H1 (cell line): Measurements from ENCODE around the gene LNPEP. TPM values are rescaled to one million over a fixed set of nuclear protein-coding genes. Genes with fewer than 3 reads are reported as not detected.

ENCODE experiments used
- BACH1 ChIP-seq: IDR thresholded peaks from 2 replicates; pipeline ENCODE4 v1.6.1; 2012; ENCODE audit warnings: low read length, improper control_type of control experiment
- CTCF ChIP-seq, 3 experiments: IDR thresholded peaks; 1 replicate in 2 of 3; 2 replicates in 1 of 3; pipeline versions ENCODE4 v1.5.1 to v1.6.1; 2011; ENCODE audit warnings: low read length in 3 of 3, mild to moderate bottlenecking in 3 of 3, inconsistent platforms in 2 of 3, low read depth in 1 of 3, moderate library complexity in 1 of 3; ENCODE audit not compliant: insufficient read depth in 1 of 3; ENCODE audit errors: control extremely low read depth in 1 of 3
- PHF8 ChIP-seq: fragments of 200-600 bp; sonication (generic); conservative IDR thresholded peaks from 2 replicates; pipeline ENCODE4 v1.7.1; 2012; ENCODE audit warnings: low read depth, mild to moderate bottlenecking, inconsistent platforms, low read length, moderate library complexity
- POU5F1 ChIP-seq: IDR thresholded peaks from 2 replicates; pipeline ENCODE4 v1.6.1; 2011; ENCODE audit warnings: low read depth, mild to moderate bottlenecking, low read length, moderate library complexity
- RBBP5 ChIP-seq: IDR thresholded peaks from 2 replicates; pipeline ENCODE4 v1.7.1; 2012; ENCODE audit warnings: low read depth, mild to moderate bottlenecking, inconsistent platforms, low read length, moderate library complexity, borderline replicate concordance
- SIX5 ChIP-seq: IDR thresholded peaks from 2 replicates; pipeline ENCODE4 v1.6.1; 2011; ENCODE audit warnings: mild to moderate bottlenecking, low read depth, low read length
- USF2 ChIP-seq: IDR thresholded peaks from 2 replicates; pipeline ENCODE4 v1.6.1; 2011; ENCODE audit warnings: low read length, improper control_type of control experiment
- YY1 ChIP-seq: IDR thresholded peaks from 2 replicates; pipeline ENCODE4 v1.6.1; 2011; ENCODE audit warnings: low read depth, mild to moderate bottlenecking, low read length
- ZNF274 ChIP-seq: IDR thresholded peaks from 2 replicates; pipeline ENCODE4 v1.7.0; 2012; ENCODE audit warnings: low read length, borderline replicate concordance; ENCODE audit errors: extremely low read depth
- polyA plus RNA-seq, 7 experiments: library from polyadenylated mRNA; depleted of rRNA in 3 of 7; stranded (reverse) in 5 of 7; unstranded in 2 of 7; fragments of >200 nt in 5 of 7; fragments of 200-250 nt in 2 of 7; gene quantifications; 1 replicate in 5 of 7; 2 replicates in 1 of 7; 4 replicates in 1 of 7; pipeline versions ENCODE4 v1.2.1 to v1.2.3, GENCODE V29; 2011 to 2013; ENCODE audit warnings: missing spikeins in 2 of 7, mixed read lengths in 2 of 7
- small RNA-seq: library from polyadenylated mRNA; stranded (forward); fragments of <200 nt; extraction: miRNeasy Mini kit (QIAGEN cat#:217004); gene quantifications from one replicate; pipeline ENCODE3, GENCODE V24; 2013; ENCODE audit not compliant: insufficient read depth
- total RNA-seq: library from RNA; stranded (reverse); fragmentation: NEBNext Ultra II Directional; extraction: Animal tissue kit (Norgen Biotek cat#: 25700); gene quantifications from 2 replicates; pipeline ENCODE4 v1.2.1, GENCODE V29; 2021

LNPEP gene
- total and polyA plus RNA-seq, 2 of the 8 experiments (the other 6 are each of a cell fraction or from before 2014, with no cell fraction given) = 1.8 to 4.5 TPM

- TF ChIP-seq POU5F1 (no peak), YY1 (no peak), USF2 (no peak), PHF8 (no peak), RBBP5 (no peak), CTCF (IDR thresholded peaks at IDR 0.05; ENCODE audit: control extremely low read depth in 1 of 3, insufficient read depth in 1 of 3, low read depth in 1 of 3, low read length in 3 of 3) (no peak), ZNF274 (no peak), BACH1 (no peak), SIX5 (no peak)
These were observed 149.7 kb downstream of the LNPEP start (continued) for GRCh38 chr5:97085459-97086181.

Small RNA genes within 50 kb of the gene (small RNA-seq; reads per million reads assigned to genes)
- not detected for gene RF00019

Other genes with a start within 250 kb of the LNPEP start
- gene ERAP1, start 128.1 kb upstream of the LNPEP start, total RNA-seq = 15.2 and 17.2 TPM in 2 replicates
- 15.5 and 16.4 TPM in 2 replicates for gene ERAP1, start 128.1 kb upstream of the LNPEP start, polyA plus RNA-seq (2011; rRNA removed)
- not detected in 2 replicates for gene ERAP2, start 59.6 kb upstream of the LNPEP start, total RNA-seq
- 0.03 and 0.14 TPM in 2 replicates for gene ERAP2, start 59.6 kb upstream of the LNPEP start, polyA plus RNA-seq (2011; rRNA removed)
- 0.26 and 0.33 TPM in 2 replicates for gene LIX1, start 206.5 kb downstream of the LNPEP start, total RNA-seq
- 0.39 and 0.45 TPM in 2 replicates for gene LIX1, start 206.5 kb downstream of the LNPEP start, polyA plus RNA-seq (2011; rRNA removed)
- gene RIOK2, start 247.2 kb downstream of the LNPEP start, total RNA-seq = 35.0 and 35.8 TPM in 2 replicates
- 2.7 and 5.4 TPM in 2 replicates for gene RIOK2, start 247.2 kb downstream of the LNPEP start, polyA plus RNA-seq (2011; rRNA removed)